CD14-positive monocyte (primary cell): ENCODE data around the gene ZSCAN5B. TPM values are rescaled to one million over a fixed set of nuclear protein-coding genes. Genes with fewer than 3 reads are reported as not detected.

ENCODE experiments used
- DNase-seq, 3 donors: peaks; one replicate each; pipeline ENCODE4 v3.0.0-alpha.2; 2011 to 2022
- H2AFZ ChIP-seq: 2 replicates; pipeline ENCODE4 v1.6.0; 2012; ENCODE audit warnings: mild to moderate bottlenecking, low read depth, low read length, inconsistent platforms; ENCODE audit not compliant: insufficient read depth, poor library complexity, severe bottlenecking
- H3K27ac ChIP-seq, 2 donors: 1 replicate in 1 of 2; 2 replicates in 1 of 2; pipeline ENCODE4 v1.5.1; 2012 to 2013; ENCODE audit warnings: low read length in 2 of 2, control low read depth in 1 of 2, inconsistent platforms in 1 of 2, low read depth in 1 of 2, mild to moderate bottlenecking in 1 of 2
- H3K27me3 ChIP-seq, 2 donors: one replicate each; pipeline versions ENCODE4 v1.6.0 to v1.6.1; 2011 to 2013; ENCODE audit warnings: low read length in 2 of 2; ENCODE audit not compliant: control insufficient read depth in 2 of 2, insufficient read depth in 2 of 2
- H3K36me3 ChIP-seq, 2 donors: replicated peaks in 1 of 2; 1 replicate in 1 of 2; 2 replicates in 1 of 2; pipeline versions ENCODE4 v1.5.1 to v1.6.1; 2012 to 2013; ENCODE audit warnings: low read length in 2 of 2, control low read depth in 1 of 2, inconsistent platforms in 1 of 2, mild to moderate bottlenecking in 1 of 2; ENCODE audit not compliant: insufficient read depth in 2 of 2, control insufficient read depth in 1 of 2
- H3K4me1 ChIP-seq, 2 donors: 1 replicate in 1 of 2; 2 replicates in 1 of 2; pipeline versions ENCODE4 v1.5.1 to v1.6.1; 2012 to 2013; ENCODE audit warnings: low read length in 2 of 2, control low read depth in 1 of 2, inconsistent platforms in 1 of 2, mild to moderate bottlenecking in 1 of 2, moderate library complexity in 1 of 2; ENCODE audit not compliant: insufficient read depth in 2 of 2, control insufficient read depth in 1 of 2
- H3K4me2 ChIP-seq: replicated peaks from 2 replicates; pipeline ENCODE3; 2012; ENCODE audit warnings: low read length, moderate library complexity, mild to moderate bottlenecking; ENCODE audit not compliant: poor library complexity, severe bottlenecking; ENCODE audit errors: extremely low read depth
- H3K4me3 ChIP-seq, 3 experiments: fragments of 200-600 bp in 1 of 3; sonication (generic) in 1 of 3; replicated peaks in 1 of 3; 1 replicate in 2 of 3; 2 replicates in 1 of 3; pipeline ENCODE4 v1.5.1; 2011 to 2013; ENCODE audit warnings: low read length in 3 of 3, mild to moderate bottlenecking in 3 of 3, control low read depth in 2 of 3, low read depth in 2 of 3, inconsistent platforms in 1 of 3, moderate library complexity in 1 of 3
- H3K79me2 ChIP-seq: 2 replicates; pipeline ENCODE4 v1.6.0; 2012; ENCODE audit warnings: mild to moderate bottlenecking, control low read depth, inconsistent platforms, low read length, moderate library complexity; ENCODE audit not compliant: insufficient read depth
- H3K9ac ChIP-seq: 2 replicates; pipeline ENCODE4 v1.6.0; 2017; ENCODE audit warnings: low read length, mild to moderate bottlenecking; ENCODE audit not compliant: insufficient read depth, poor library complexity, severe bottlenecking
- H3K9me3 ChIP-seq, 2 donors: replicated peaks in 1 of 2; 1 replicate in 1 of 2; 2 replicates in 1 of 2; pipeline versions ENCODE4 v1.5.1 to v1.6.1; 2012 to 2013; ENCODE audit warnings: low read length in 2 of 2, control low read depth in 1 of 2; ENCODE audit not compliant: control insufficient read depth in 1 of 2, insufficient read depth in 1 of 2
- H4K20me1 ChIP-seq: 2 replicates; pipeline ENCODE4 v1.6.0; 2012; ENCODE audit warnings: mild to moderate bottlenecking, low read length, control low read depth, moderate library complexity; ENCODE audit not compliant: insufficient read depth
- H3K27ac Mint-ChIP-seq, 7 donors: one replicate each; pipeline ENCODE4 v1.8.0; 2020; ENCODE audit warnings: mild to moderate bottlenecking in 7 of 7, mixed read lengths in 7 of 7, moderate library complexity in 6 of 7, inconsistent platforms in 2 of 7
- H3K27me3 Mint-ChIP-seq, 3 donors: one replicate each; pipeline ENCODE4 v1.8.0; 2021 to 2022; ENCODE audit warnings: low read depth in 3 of 3, mild to moderate bottlenecking in 3 of 3, mixed read lengths in 3 of 3, moderate library complexity in 3 of 3, inconsistent platforms in 1 of 3
- H3K36me3 Mint-ChIP-seq, 2 donors: one replicate each; pipeline ENCODE4 v1.8.0; 2020; ENCODE audit warnings: mixed read lengths in 2 of 2, inconsistent platforms in 1 of 2, mild to moderate bottlenecking in 1 of 2
- H3K4me1 Mint-ChIP-seq: one replicate; pipeline ENCODE4 v1.8.0; 2020; ENCODE audit warnings: mild to moderate bottlenecking, mixed read lengths
- H3K4me3 Mint-ChIP-seq, 2 donors: one replicate each; pipeline ENCODE4 v1.8.0; 2020; ENCODE audit warnings: mild to moderate bottlenecking in 2 of 2, mixed read lengths in 2 of 2, moderate library complexity in 1 of 2
- H3K9me3 Mint-ChIP-seq, 7 donors: one replicate each; pipeline ENCODE4 v1.8.0; 2020 to 2022; ENCODE audit warnings: mixed read lengths in 7 of 7, mild to moderate bottlenecking in 6 of 7, moderate library complexity in 6 of 7, inconsistent platforms in 2 of 7
- CTCF ChIP-seq: fragments of 200-600 bp; IDR thresholded peaks from one replicate; pipeline ENCODE4 v1.8.0; 2022; ENCODE audit warnings: antibody characterized with exemption, mild to moderate bottlenecking
- WGBS: methylation state at CpG from one replicate; pipeline ENCODE4 v1.1.5; 2013; ENCODE audit warnings: missing lambda C conversion rate; ENCODE audit not compliant: insufficient coverage; 5-methylcytosine and 5-hydroxymethylcytosine counted together
- intact Hi-C, 2 donors: fragments of 100-400 bp; cut with micrococcal nuclease; formaldehyde crosslinking; loops; one replicate each; pipeline versions ENCODE4 v1.15.0 to v1.15.1; 2023
- polyA plus RNA-seq, 3 donors: library from polyadenylated mRNA; depleted of rRNA in 1 of 3; unstranded in 2 of 3; stranded (reverse) in 1 of 3; fragments of 300-500 nt in 2 of 3; fragments of >200 nt in 1 of 3; fragmentation: Illumina TruSeq in 2 of 3; gene quantifications; 1 replicate in 2 of 3; 2 replicates in 1 of 3; pipeline ENCODE4 v1.2.3, GENCODE V29; 2012 to 2021

ZSCAN5B gene
- polyA plus RNA-seq, 3 donors, result not detected

DNA sequence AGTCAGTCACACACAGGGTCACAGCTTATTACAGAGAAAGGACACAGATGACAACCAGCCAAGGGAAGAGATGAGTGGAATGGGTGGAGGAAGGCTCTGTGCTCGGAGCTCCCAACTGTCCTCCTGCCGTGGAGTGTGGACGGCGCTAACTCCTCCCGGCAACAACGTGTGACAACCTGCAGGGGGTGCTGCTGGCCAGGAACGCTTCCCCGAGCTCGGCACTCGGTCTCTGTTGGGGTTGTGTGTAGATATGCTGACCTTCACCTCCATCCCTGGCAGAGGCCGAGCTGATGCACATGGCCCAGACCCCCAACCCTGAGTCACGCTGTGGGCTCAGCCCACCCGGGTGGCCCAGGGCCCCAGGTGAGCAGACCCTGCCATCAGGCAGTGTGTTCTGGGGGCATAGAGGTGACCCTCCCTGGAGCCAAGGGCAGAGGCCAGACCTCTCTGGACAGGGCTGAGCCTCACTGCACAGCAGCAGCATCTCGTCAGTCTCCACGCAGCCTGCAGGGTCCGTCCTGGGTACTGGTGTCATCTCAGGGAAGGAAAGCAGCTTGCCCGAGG lies 42.4 kb downstream of the ZSCAN5B start:
- peaks cover 28 to 29% of the 10 kb centered on the region in 2 donors for H3K36me3 Mint-ChIP-seq
- no peaks in the 10 kb centered on the region for H3K4me1 Mint-ChIP-seq
- H3K9me3 ChIP-seq, result no peaks in the 10 kb centered on the region
- peak overlapping the region in 1 of 7 donors; percentile 51 for H3K27ac Mint-ChIP-seq
- WGBS, result 93% methylated on average over 10 of the region's 17 CpGs
- no peak overlapping the region for H2AFZ ChIP-seq
- intact Hi-C loops, result loop anchor here in 1 of 2 donors (10.0 kb wide), 1 partner anchor 50 kb away; no protein-coding TSS in a partner anchor
- H3K27me3 ChIP-seq, result no peaks in the 10 kb centered on the region
- no peak overlapping the region for H3K27ac ChIP-seq
- peaks cover 2 to 27% of the 10 kb centered on the region in 2 donors for H3K36me3 ChIP-seq
- peaks cover 0 to 6% (median 0%) of the 10 kb centered on the region in 7 donors for H3K9me3 Mint-ChIP-seq
- no peak overlapping the region for H3K4me2 ChIP-seq
- TF ChIP-seq CTCF, result peak; percentile 36
- no peaks in the 10 kb centered on the region for H4K20me1 ChIP-seq
- H3K9ac ChIP-seq, result no peak overlapping the region
- H3K4me1 ChIP-seq, result no peaks in the 10 kb centered on the region
- DNase-seq, result no peak
- H3K4me3 ChIP-seq, result no peak overlapping the region
- no peaks in the 10 kb centered on the region for H3K79me2 ChIP-seq
- H3K4me3 Mint-ChIP-seq, result no peak overlapping the region
- no peaks in the 10 kb centered on the region for H3K27me3 Mint-ChIP-seq

DNA sequence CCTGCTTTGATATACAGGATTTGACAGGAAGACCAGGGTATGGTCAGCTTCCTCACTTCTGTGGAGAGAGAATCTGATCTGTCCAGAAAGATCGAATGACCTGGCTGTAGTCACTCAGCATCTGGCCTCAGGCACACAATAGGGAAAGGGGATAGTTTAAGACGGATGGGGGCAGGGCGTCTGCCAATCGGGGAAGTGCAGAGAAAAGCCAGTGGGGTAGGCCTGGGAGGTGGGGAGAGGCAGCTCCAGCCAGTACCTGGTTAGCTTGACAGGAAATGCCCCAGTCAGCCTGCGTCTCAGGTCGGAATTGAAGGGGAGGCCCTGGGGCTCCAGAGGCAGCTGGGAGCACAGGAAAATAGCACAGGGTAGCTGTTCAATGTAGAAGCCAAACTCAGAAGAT lies 44.1 kb downstream of the ZSCAN5B start:
- H3K27me3 ChIP-seq, result no peaks in the 10 kb centered on the region
- H3K4me2 ChIP-seq, result no peak overlapping the region
- H3K4me3 ChIP-seq, result no peak overlapping the region
- Mint-ChIP-seq H3K4me3 (no peak overlapping the region), H3K27ac (no peak overlapping the region), H3K27me3 (no peaks in the 10 kb centered on the region), H3K36me3 (peaks cover 28 to 30% of the 10 kb centered on the region in 2 donors), H3K9me3 (peaks cover 0 to 3% (median 0%) of the 10 kb centered on the region in 7 donors), H3K4me1 (no peaks in the 10 kb centered on the region)
- no peak for TF ChIP-seq CTCF
- H3K9ac ChIP-seq, result no peak overlapping the region
- H3K9me3 ChIP-seq, result no peaks in the 10 kb centered on the region
- WGBS, result 21% methylated on average over 6 of the region's 6 CpGs
- H4K20me1 ChIP-seq, result no peaks in the 10 kb centered on the region
- DNase-seq, result no peak
- H3K27ac ChIP-seq, result no peak overlapping the region
- H3K36me3 ChIP-seq, result peaks cover 2 to 11% of the 10 kb centered on the region in 2 donors
- intact Hi-C loops, result loop anchor here in 1 of 2 donors (10.0 kb wide), 1 partner anchor 49 kb away; no protein-coding TSS in a partner anchor
- H3K79me2 ChIP-seq, result no peaks in the 10 kb centered on the region
- H2AFZ ChIP-seq, result no peak overlapping the region
- H3K4me1 ChIP-seq, result no peaks in the 10 kb centered on the region
